GM12874 (cell line): ENCODE measurements around the gene FPR1.

Experiments
- CTCF ChIP-seq: IDR thresholded peaks from 2 replicates; pipeline ENCODE4 v1.5.1; 2011; ENCODE audit warnings: low read depth, mild to moderate bottlenecking, control low read depth, low read length, moderate library complexity; ENCODE audit not compliant: insufficient read depth

FPR1 gene

DNA sequence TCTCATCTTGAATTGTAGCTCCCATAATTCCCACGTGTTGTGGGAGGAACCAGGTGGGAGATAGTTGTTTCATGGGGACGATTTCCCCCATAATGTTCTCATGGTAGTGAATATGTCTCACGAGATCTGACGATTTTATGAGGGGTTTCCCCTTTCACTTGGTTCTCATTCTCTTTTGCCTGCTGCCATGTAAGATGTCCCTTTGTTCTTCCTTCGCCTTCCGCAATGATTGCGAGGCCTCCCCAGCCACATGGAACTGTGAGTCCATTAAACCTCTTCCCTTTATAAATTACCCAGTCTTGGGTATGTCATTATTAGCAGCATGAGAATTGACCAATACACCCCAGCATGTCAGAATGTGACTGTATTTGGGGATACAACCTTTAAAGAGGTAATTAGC is 3.9 kb upstream of the FPR1 start:
- no peak for TF ChIP-seq CTCF

DNA sequence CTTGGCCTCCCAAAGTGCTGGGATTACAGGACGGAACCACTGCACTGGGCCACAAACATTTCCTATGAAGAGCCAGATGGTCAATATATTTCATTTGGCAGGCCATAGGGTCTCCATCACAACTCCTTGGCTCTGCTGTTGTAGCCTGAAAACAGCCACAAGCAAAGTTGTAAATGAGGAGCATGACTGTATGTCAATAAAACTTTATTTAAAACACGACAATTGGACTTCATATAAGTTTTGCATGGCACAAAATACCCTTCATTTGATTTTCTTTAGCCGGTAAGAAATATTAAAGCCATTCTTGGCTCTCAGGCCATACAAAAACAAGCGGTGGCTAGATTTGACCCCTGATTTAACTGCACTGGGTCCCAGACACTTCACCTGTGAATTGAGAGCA is 3.1 kb upstream of the FPR1 start:
- no peak for TF ChIP-seq CTCF

- no peak for TF ChIP-seq CTCF
These were observed 2.4 kb upstream of the FPR1 start for GRCh38 chr19:51754109-51754508.

GRCh38 chr19:51750400-51751094 is 1.1 kb downstream of the FPR1 start:
- no peak for TF ChIP-seq CTCF

DNA sequence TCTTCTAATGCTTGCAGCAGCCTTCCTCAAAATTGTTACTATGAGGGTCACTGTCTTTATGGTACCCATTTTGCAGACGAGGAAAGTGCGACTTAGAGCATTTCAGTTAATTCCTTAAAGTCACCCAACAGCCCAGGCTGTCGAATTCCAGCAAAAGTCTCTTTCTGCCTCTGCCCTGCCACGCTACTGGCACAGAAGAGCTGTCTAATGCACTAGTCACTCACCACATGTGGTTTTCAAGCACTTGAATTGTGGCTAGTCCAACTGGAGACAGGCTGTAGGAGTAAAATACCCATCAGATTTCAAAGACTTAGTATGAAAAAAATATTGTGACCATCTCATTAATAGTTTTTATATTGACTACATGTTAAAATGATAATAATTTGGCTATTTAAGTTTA is 1.7 kb downstream of the FPR1 start:
- no peak for TF ChIP-seq CTCF

- no peak for TF ChIP-seq CTCF
These were observed 4.9 kb downstream of the FPR1 start for GRCh38 chr19:51746731-51747130.

DNA sequence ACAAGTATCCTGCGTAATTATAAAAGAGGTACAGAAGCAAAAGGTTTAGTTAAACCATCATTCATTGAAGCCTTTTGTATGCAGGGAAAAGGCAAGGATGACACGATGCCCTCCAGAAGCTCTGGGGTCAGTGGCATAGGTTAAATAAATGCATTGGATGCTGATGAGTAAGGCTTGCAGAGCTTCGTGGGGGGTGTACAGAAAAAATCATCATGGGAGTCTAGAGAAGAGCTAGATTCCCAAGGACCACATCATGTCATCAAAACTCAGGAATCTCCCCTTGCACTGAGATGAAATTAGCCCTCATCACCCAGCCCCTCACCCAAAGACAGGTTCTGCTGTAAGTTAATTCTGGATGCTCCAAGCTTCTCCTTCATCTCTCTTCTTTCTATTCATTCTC is 8.3 kb downstream of the FPR1 start:
- no peak for TF ChIP-seq CTCF
